Osteocyte (in vitro differentiated cells): Measurements from ENCODE around the gene ABCA5. TPM values are rescaled to one million over a fixed set of nuclear protein-coding genes. Genes with fewer than 3 reads are reported as not detected.
A peak's percentile ranks its signal among the peaks of the same experiment; 100 is the strongest.

Experiments
- DNase-seq: peaks from one replicate; pipeline ENCODE4 v3.0.0; 2021; ENCODE audit warnings: mixed read lengths; ENCODE audit not compliant: unreplicated experiment; ENCODE audit errors: extremely low spot score
- H3K27ac Mint-ChIP-seq: one replicate; pipeline ENCODE4 v1.8.0; 2021; ENCODE audit warnings: mild to moderate bottlenecking, mixed read lengths; ENCODE audit not compliant: unreplicated experiment
- H3K27me3 Mint-ChIP-seq: one replicate; pipeline ENCODE4 v1.8.0; 2021; ENCODE audit warnings: mixed read lengths; ENCODE audit not compliant: unreplicated experiment
- H3K36me3 Mint-ChIP-seq: one replicate; pipeline ENCODE4 v1.8.0; 2021; ENCODE audit warnings: mixed read lengths; ENCODE audit not compliant: unreplicated experiment
- H3K4me1 Mint-ChIP-seq: one replicate; pipeline ENCODE4 v1.8.0; 2021; ENCODE audit warnings: mixed read lengths; ENCODE audit not compliant: unreplicated experiment
- H3K4me3 Mint-ChIP-seq: one replicate; pipeline ENCODE4 v1.8.0; 2021; ENCODE audit warnings: mild to moderate bottlenecking, moderate library complexity, mixed read lengths; ENCODE audit not compliant: unreplicated experiment
- H3K9me3 Mint-ChIP-seq: one replicate; pipeline ENCODE4 v1.8.0; 2021; ENCODE audit warnings: mixed read lengths; ENCODE audit not compliant: unreplicated experiment
- total RNA-seq: library from RNA; stranded (reverse); gene quantifications from 2 replicates; pipeline ENCODE4 v1.2.1, GENCODE V29; 2021
- TF ChIP-seq, protein P1 (sequence below): fragments of 200-600 bp; sonication (generic); IDR thresholded peaks from 2 replicates; pipeline ENCODE4 v1.5.0; 2021; ENCODE audit warnings: antibody characterized with exemption, mild to moderate bottlenecking, moderate library complexity

Gene ABCA5
- total RNA-seq, 1 donor from 2014 or later: 15.9 TPM

DNA sequence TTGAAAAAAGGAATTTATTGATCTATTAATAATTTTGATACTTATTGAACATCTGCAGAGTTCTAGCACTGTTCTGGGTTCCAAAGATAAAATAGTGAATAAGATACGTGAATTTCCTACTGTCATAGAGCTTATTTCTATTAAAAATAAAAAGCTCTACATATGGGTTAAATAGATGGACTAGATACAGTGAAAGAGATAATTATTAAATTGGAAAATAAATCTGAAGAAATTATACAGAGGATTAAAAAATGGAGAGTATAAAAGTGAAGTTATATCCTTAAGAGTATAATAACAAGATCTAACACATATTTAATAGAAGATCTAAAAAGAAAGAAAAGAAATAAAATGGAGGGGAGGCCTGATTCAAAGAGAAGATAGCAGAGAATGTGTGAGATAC is 10.1 kb upstream of the ABCA5 start:
- no peak for DNase-seq
- peaks cover 7% of the 10 kb centered on the region for H3K4me1 Mint-ChIP-seq
- H3K4me3 Mint-ChIP-seq: no peak overlapping the region
- no peaks in the 10 kb centered on the region for H3K36me3 Mint-ChIP-seq
- no peak overlapping the region for H3K27ac Mint-ChIP-seq
- peaks cover 9% of the 10 kb centered on the region for H3K9me3 Mint-ChIP-seq
- peaks cover 5% of the 10 kb centered on the region for H3K27me3 Mint-ChIP-seq
- TF ChIP-seq, protein P1, sequence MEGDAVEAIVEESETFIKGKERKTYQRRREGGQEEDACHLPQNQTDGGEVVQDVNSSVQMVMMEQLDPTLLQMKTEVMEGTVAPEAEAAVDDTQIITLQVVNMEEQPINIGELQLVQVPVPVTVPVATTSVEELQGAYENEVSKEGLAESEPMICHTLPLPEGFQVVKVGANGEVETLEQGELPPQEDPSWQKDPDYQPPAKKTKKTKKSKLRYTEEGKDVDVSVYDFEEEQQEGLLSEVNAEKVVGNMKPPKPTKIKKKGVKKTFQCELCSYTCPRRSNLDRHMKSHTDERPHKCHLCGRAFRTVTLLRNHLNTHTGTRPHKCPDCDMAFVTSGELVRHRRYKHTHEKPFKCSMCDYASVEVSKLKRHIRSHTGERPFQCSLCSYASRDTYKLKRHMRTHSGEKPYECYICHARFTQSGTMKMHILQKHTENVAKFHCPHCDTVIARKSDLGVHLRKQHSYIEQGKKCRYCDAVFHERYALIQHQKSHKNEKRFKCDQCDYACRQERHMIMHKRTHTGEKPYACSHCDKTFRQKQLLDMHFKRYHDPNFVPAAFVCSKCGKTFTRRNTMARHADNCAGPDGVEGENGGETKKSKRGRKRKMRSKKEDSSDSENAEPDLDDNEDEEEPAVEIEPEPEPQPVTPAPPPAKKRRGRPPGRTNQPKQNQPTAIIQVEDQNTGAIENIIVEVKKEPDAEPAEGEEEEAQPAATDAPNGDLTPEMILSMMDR: no peak

DNA sequence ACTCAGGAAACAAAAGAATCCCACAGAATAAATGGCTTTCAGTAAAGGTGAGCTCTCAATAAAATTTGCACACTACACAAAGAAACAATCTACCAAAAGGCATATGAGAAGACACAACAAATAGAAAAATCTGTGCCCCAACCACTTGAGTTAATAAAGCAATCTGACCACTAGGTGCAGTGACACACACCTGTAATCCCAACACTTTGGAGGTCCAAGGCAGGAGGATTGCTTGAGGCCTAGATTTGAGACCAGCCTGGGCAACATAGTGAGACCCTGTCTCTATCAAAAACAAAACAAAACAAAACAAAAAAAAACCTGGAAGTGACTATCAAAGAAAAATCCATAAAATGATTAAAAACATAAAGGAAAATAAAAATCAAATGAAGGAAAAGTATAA is 9.6 kb upstream of the ABCA5 start:
- no peak for DNase-seq
- TF ChIP-seq, protein P1: no peak
- H3K4me1 Mint-ChIP-seq: peaks cover 7% of the 10 kb centered on the region

DNA sequence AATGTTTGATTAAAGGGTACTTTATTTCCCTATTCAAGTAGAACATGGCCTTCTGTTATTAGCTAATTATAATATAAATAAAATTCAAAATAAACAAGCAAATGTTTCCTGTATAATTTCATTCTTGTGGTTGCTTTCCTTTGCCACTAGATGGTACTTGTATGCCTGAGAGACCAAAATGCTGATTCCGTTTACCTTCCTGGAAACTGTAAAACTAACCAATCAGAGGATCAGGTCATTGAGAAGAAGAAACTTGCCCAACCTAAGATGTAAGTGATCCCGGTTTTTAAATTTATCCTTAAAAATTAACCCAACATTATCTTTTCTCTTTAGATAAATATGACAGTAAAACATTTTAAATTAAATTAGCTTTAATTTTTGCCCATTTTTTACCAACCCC is 8.1 kb upstream of the ABCA5 start:
- Mint-ChIP-seq H3K4me1 (peaks cover 5% of the 10 kb centered on the region), H3K4me3 (no peak overlapping the region), H3K9me3 (peaks cover 9% of the 10 kb centered on the region), H3K27me3 (peaks cover 11% of the 10 kb centered on the region), H3K27ac (no peak overlapping the region), H3K36me3 (no peaks in the 10 kb centered on the region)
- TF ChIP-seq, protein P1: peak; percentile 59
- DNase-seq: no peak

More for the DNA sequence above, 9.6 kb upstream of the ABCA5 start:
- Mint-ChIP-seq H3K9me3 (peaks cover 9% of the 10 kb centered on the region), H3K27me3 (peaks cover 9% of the 10 kb centered on the region), H3K4me3 (no peak overlapping the region), H3K27ac (no peak overlapping the region), H3K36me3 (no peaks in the 10 kb centered on the region)

DNA sequence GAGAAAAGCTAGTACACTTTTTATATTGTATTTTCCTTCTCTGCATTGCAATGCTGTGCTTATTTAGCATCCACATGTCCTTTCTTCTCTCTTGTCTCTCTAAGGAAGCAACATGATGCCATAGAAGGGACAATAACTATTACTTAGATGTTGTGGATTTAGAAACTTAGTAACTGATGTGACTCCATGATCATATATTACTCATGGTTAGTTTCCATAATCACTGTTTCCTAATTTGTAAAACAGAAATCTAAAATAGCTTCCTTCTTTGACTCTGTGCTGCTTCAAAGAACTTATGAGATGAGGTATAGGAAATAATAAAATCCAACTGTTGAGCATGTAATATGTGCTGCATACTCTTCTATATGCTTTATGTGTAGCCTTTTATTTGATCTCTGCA is 6.6 kb upstream of the ABCA5 start:
- TF ChIP-seq, protein P1: no peak
- Mint-ChIP-seq H3K4me1 (no peaks in the 10 kb centered on the region), H3K36me3 (no peaks in the 10 kb centered on the region), H3K4me3 (no peak overlapping the region), H3K27ac (no peak overlapping the region), H3K9me3 (peaks cover 9% of the 10 kb centered on the region), H3K27me3 (peaks cover 11% of the 10 kb centered on the region)
- no peak for DNase-seq

DNA sequence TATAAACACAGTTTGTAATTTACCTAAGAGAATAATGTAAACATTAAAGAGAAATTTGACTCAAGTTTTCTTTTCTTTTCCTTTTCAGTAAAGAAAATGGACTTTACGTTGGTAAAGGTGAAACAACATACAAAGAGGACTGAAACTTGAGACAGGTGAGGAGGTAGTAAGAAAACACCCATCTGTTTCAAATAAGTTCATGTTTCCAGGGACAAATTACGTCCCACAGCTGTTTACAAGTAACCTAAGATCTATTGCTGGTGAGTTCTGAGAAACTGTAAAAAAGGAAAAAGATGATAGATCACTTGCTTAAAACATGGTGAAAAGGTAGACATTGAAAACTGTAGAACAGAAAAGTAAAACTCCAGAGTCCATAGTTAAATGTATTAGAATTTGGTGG is 4.8 kb upstream of the ABCA5 start:
- Mint-ChIP-seq H3K36me3 (no peaks in the 10 kb centered on the region), H3K4me1 (no peaks in the 10 kb centered on the region), H3K27ac (no peak overlapping the region), H3K27me3 (peaks cover 11% of the 10 kb centered on the region), H3K9me3 (peaks cover 4% of the 10 kb centered on the region), H3K4me3 (no peak overlapping the region)
- TF ChIP-seq, protein P1: no peak
- no peak for DNase-seq
